ENCODE measurements around the gene ANKS1B.

- TF ChIP-seq REST (IDR thresholded peaks at IDR 0.05) = no peak
- TF ChIP-seq ZBTB33 (IDR thresholded peaks at IDR 0.05) = no peak
- TF ChIP-seq CTCF (IDR thresholded peaks at IDR 0.05; ENCODE audit: low read depth, low read length, missing input control) = no peak
- no peak for TF ChIP-seq MAX (IDR thresholded peaks at IDR 0.05)
- TF ChIP-seq TAF1 (conservative IDR thresholded peaks at IDR 0.05) = no peak
- TF ChIP-seq EGR1 (IDR thresholded peaks at IDR 0.05; ENCODE audit: low read depth in 2 of 2) = no peak
- TF ChIP-seq GABPA (IDR thresholded peaks at IDR 0.05 in 1 of 2, conservative IDR thresholded peaks at IDR 0.05 in 1 of 2) = no peak
- no peak for TF ChIP-seq NR2F2 (IDR thresholded peaks at IDR 0.05)
These were observed 435.5 kb downstream of the ANKS1B start for GRCh38 chr12:99549196-99549595.
